ENCODE data around the gene GSTA3. TPM values are rescaled to one million over a fixed set of nuclear protein-coding genes. Genes with fewer than 3 reads are reported as not detected.

GSTA3 gene
- total RNA-seq, 4 donors from 2014 or later, result not detected

GRCh38 chr6:52849137-52849536 is 60.4 kb downstream of the GSTA3 start:
- no peak for TF ChIP-seq CTCF (IDR thresholded peaks at IDR 0.05)
- no peak for ATAC-seq (ENCODE audit: low FRiP score)
- no peak for DNase-seq (ENCODE audit: low spot score)

Other genes starting within 250 kb of the GSTA3 start
- 10 to 100 TPM; 22.3 to 46.6 (median 26.7) TPM for gene TMEM14A, start 238.6 kb downstream of the GSTA3 start, total RNA-seq
- not detected for gene GSTA2, start 146.2 kb downstream of the GSTA3 start, total RNA-seq
- gene GSTA1, start 105.9 kb downstream of the GSTA3 start, total RNA-seq, result not detected
- not detected for gene GSTA5, start 68.9 kb downstream of the GSTA3 start, total RNA-seq
- gene GSTA4, start 85.6 kb upstream of the GSTA3 start, total RNA-seq, result 10 to 100 TPM in 3 of 4 donors, 1 to 10 TPM in 1; 7.9 to 22.1 (median 19.1) TPM
- 10 to 100 TPM in 3 of 4 donors, 1 to 10 TPM in 1; 8.2 to 17.2 (median 13.9) TPM for gene CILK1, start 152.1 kb upstream of the GSTA3 start, total RNA-seq
- 10 to 100 TPM; 42.6 to 74.4 (median 58.0) TPM for gene FBXO9, start 155.7 kb upstream of the GSTA3 start, total RNA-seq
- gene GCM1, start 239.1 kb upstream of the GSTA3 start, total RNA-seq, result under 1 TPM in 1 of 4 donors, not detected in 3; 0.36 TPM

Measured in omental fat pad (tissue), 4 donors.